KMS-11 (cell line): ENCODE results near the gene CTIF.

Source experiments
- H2AFZ ChIP-seq: fragments of 200-600 bp; sonication (generic); 2 replicates; pipeline ENCODE4 v1.6.1; 2016; ENCODE audit warnings: antibody characterized with exemption, mixed run types, low read depth
- H3K27ac ChIP-seq: fragments of 200-600 bp; sonication (generic); 2 replicates; pipeline ENCODE4 v1.6.1; 2016; ENCODE audit warnings: mild to moderate bottlenecking, mixed run types
- H3K27me3 ChIP-seq: fragments of 200-600 bp; sonication (generic); 2 replicates; pipeline ENCODE4 v1.6.1; 2017; ENCODE audit warnings: mild to moderate bottlenecking, low read depth, mixed run types, moderate library complexity; ENCODE audit not compliant: insufficient read depth
- H3K36me3 ChIP-seq: fragments of 200-600 bp; sonication (generic); 2 replicates; pipeline ENCODE4 v1.6.1; 2017; ENCODE audit warnings: mild to moderate bottlenecking, mixed run types; ENCODE audit not compliant: insufficient read depth
- H3K4me1 ChIP-seq: fragments of 200-600 bp; sonication (generic); 2 replicates; pipeline ENCODE4 v1.6.1; 2016; ENCODE audit warnings: mild to moderate bottlenecking, low read depth, mixed run types; ENCODE audit not compliant: poor library complexity, severe bottlenecking
- H3K4me2 ChIP-seq: fragments of 200-600 bp; sonication (generic); 2 replicates; pipeline ENCODE4 v1.7.0; 2016; ENCODE audit warnings: mild to moderate bottlenecking, mixed run types
- H3K4me3 ChIP-seq: fragments of 200-600 bp; sonication (generic); IDR thresholded peaks from 2 replicates; pipeline ENCODE4 v1.6.1; 2017; ENCODE audit warnings: low read depth, low read length, mixed read lengths; ENCODE audit not compliant: insufficient read depth
- H3K79me2 ChIP-seq: fragments of 200-600 bp; sonication (generic); 2 replicates; pipeline ENCODE4 v1.6.1; 2016; ENCODE audit warnings: low read depth, mixed run types; ENCODE audit not compliant: insufficient read depth
- H3K9ac ChIP-seq: fragments of 200-600 bp; sonication (generic); 2 replicates; pipeline ENCODE4 v1.6.1; 2016; ENCODE audit warnings: mild to moderate bottlenecking, mixed run types
- H4K20me1 ChIP-seq: fragments of 200-600 bp; sonication (generic); 2 replicates; pipeline ENCODE4 v1.6.1; 2016; ENCODE audit warnings: mild to moderate bottlenecking, mixed run types; ENCODE audit not compliant: insufficient read depth
- CTCF ChIP-seq: fragments of 200-600 bp; sonication (generic); conservative IDR thresholded peaks from 2 replicates; pipeline ENCODE4 v1.6.1; 2017; ENCODE audit warnings: low read depth, mild to moderate bottlenecking, antibody characterized with exemption, low read length, moderate library complexity, mixed read lengths

The CTIF gene

DNA sequence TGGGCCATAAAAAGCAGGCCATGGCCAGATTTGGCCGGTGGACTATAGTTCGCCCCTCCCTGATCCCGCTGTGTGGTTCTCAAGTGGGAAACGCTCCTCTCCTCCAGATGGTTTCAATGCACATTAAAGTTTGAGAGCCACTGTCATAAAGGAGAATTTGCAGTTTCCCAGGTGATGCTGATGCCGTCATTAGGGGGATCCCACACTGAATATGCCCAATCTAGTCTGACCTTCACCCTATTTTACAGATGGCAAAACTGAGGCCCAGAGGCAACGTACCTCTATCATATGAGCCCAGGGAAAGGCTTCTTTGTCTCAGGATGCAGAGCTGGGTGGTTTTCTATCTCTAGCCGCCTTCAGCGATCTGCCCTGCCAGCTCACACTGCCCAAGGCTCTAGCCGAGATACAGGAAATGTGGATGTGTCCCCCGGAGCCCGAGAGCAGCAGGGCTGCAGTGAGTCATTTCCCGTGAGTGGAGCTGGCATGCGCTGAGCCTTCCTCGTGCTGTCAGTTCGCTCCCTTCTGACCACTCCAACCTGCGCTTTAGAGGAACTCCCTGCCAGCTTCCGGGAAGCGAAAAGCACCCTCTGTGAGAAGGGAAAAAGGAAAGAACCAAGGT, 295.7 kb downstream of the CTIF start:
- Histone ChIP-seq H3K27ac (no peak overlapping the region), H4K20me1 (no peaks in the 10 kb centered on the region), H3K79me2 (no peaks in the 10 kb centered on the region), H3K4me3 (no peak overlapping the region), H3K4me1 (peaks cover 38% of the 10 kb centered on the region), H3K4me2 (no peak overlapping the region; the same call in 1 of the 2 replicates), H3K27me3 (no peaks in the 10 kb centered on the region), H2AFZ (no peak overlapping the region), H3K9ac (no peak overlapping the region), H3K36me3 (no peaks in the 10 kb centered on the region)
- TF ChIP-seq CTCF: no peak

- no peak overlapping the region for H3K9ac ChIP-seq
- no peaks in the 10 kb centered on the region for H3K79me2 ChIP-seq
- no peaks in the 10 kb centered on the region for H4K20me1 ChIP-seq
- no peak for TF ChIP-seq CTCF
- no peaks in the 10 kb centered on the region for H3K27me3 ChIP-seq
- H3K4me2 ChIP-seq: no peak overlapping the region; the same call in 1 of the 2 replicates
- H2AFZ ChIP-seq: no peak overlapping the region
- no peak overlapping the region for H3K4me3 ChIP-seq
- H3K36me3 ChIP-seq: no peaks in the 10 kb centered on the region
- no peak overlapping the region for H3K27ac ChIP-seq
- H3K4me1 ChIP-seq: peaks cover 38% of the 10 kb centered on the region
Observed at GRCh38 chr18:48835119-48835518, 296.3 kb downstream of the CTIF start.

DNA sequence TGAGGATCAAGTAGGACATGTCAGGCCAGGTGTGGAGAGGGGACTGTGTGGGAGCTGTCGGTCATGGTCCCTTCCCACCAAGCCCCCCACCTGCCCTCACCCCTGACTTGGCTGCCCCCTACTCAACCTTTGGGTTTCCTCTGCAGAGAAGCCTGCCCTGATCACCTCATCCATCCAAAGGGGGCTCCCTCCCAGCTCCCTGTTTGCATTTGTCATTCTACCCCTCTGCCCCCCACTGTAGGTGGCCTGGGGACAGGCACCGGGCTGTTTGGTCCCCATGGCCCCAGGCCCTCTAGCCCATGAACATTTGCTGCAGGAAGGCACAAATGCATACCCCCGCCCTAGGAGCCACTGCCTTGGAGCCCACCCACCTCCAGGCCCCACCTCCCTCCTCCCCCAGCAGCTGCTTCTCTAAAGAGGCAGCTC, 296.9 kb downstream of the CTIF start:
- Histone ChIP-seq H3K4me1 (peaks cover 38% of the 10 kb centered on the region), H3K27ac (no peak overlapping the region), H3K9ac (no peak overlapping the region)

DNA sequence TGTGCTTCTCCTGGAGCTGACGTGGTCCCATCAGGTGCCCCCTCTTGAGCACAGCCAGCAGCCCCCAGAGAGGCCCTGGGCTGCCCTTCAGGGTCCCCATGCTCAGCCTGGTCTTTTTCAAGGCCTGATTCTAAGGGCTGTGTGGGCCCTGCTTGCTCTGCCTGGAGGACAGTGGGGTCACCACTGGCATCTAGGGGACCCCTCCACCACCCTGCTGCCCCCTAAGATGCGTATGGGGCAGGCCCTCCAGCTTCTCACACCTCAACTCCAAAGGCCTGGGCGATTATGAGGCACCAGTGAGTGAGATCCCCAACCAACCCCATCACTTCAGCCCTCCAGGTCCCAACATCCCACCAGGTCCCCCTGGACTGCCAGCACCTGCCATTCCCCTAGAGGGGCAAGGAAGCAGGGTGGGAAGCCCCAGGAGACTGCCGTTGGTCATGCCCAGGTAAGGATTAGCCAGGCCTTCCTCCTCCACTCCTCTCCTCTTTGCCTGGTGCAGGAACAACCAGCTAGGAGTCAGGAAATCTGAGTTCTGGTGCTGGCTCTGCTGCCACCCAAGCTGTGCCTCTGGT, 297.5 kb downstream of the CTIF start:
- TF ChIP-seq CTCF: no peak
- no peaks in the 10 kb centered on the region for H3K36me3 ChIP-seq
- no peak overlapping the region for H3K27ac ChIP-seq
- H3K4me1 ChIP-seq: peaks cover 38% of the 10 kb centered on the region
- H3K27me3 ChIP-seq: no peaks in the 10 kb centered on the region
- no peaks in the 10 kb centered on the region for H4K20me1 ChIP-seq
- no peak overlapping the region for H3K4me3 ChIP-seq
- H3K9ac ChIP-seq: no peak overlapping the region
- no peaks in the 10 kb centered on the region for H3K79me2 ChIP-seq
- no peak overlapping the region for H2AFZ ChIP-seq
- no peak overlapping the region for H3K4me2 ChIP-seq

More for the DNA sequence above, 296.9 kb downstream of the CTIF start:
- H3K79me2 ChIP-seq: no peaks in the 10 kb centered on the region
- H2AFZ ChIP-seq: no peak overlapping the region
- no peak overlapping the region for H3K4me2 ChIP-seq
- no peaks in the 10 kb centered on the region for H3K27me3 ChIP-seq
- no peak for TF ChIP-seq CTCF
- H3K4me3 ChIP-seq: no peak overlapping the region
- no peaks in the 10 kb centered on the region for H4K20me1 ChIP-seq
- no peaks in the 10 kb centered on the region for H3K36me3 ChIP-seq
